T-helper 17 cell (primary cell): Measurements from ENCODE around the gene CCNB1IP1. TPM values are rescaled to one million over a fixed set of nuclear protein-coding genes. Genes with fewer than 3 reads are reported as not detected.
"Not testable (repeated sequence)": the region's sequence is repeated elsewhere in the genome, so short reads cannot be mapped to it uniquely, and the experiment has no call there.

Experiments used
- ATAC-seq: fragments of 150-1000 bp; cut with Tn5 transposase; 2 replicates; pipeline ENCODE4 v1.10.0; 2021; ENCODE audit warnings: mild to moderate bottlenecking, moderate library complexity
- DNase-seq, 3 donors: peaks; one replicate each; pipeline versions ENCODE4 v3.0.0 to v3.0.0-alpha.2; 2020 to 2021
- H3K9me3 ChIP-seq: one replicate; pipeline ENCODE4 v1.7.0; 2013; ENCODE audit warnings: low read length, mild to moderate bottlenecking; ENCODE audit not compliant: control insufficient read depth, poor library complexity, severe bottlenecking
- H3K27ac Mint-ChIP-seq: one replicate; pipeline ENCODE4 v1.8.0; 2022; ENCODE audit warnings: mild to moderate bottlenecking, moderate library complexity, mixed read lengths
- H3K27me3 Mint-ChIP-seq: one replicate; pipeline ENCODE4 v1.8.0; 2022; ENCODE audit warnings: mixed read lengths
- H3K36me3 Mint-ChIP-seq: one replicate; pipeline ENCODE4 v1.8.0; 2022; ENCODE audit warnings: low read depth, mixed read lengths
- H3K4me1 Mint-ChIP-seq: one replicate; pipeline ENCODE4 v1.8.0; 2022; ENCODE audit warnings: mild to moderate bottlenecking, mixed read lengths
- H3K4me3 Mint-ChIP-seq: one replicate; pipeline ENCODE4 v1.8.0; 2022; ENCODE audit warnings: mild to moderate bottlenecking, moderate library complexity, mixed read lengths
- total RNA-seq, 4 donors: library from RNA in 2 of 4; stranded (reverse) in 2 of 4; gene quantifications; one replicate each; pipeline ENCODE4 v1.2.3 and lab custom pipeline; 2022 to 2026

CCNB1IP1 gene
- total RNA-seq, 2 donors from 2014 or later: 20.2 to 26.3 TPM

GRCh38 chr14:20264361-20264760 is 68.7 kb downstream of the CCNB1IP1 start:
- H3K27ac Mint-ChIP-seq, H3K36me3 Mint-ChIP-seq, H3K4me1 Mint-ChIP-seq, H3K27me3 Mint-ChIP-seq, H3K9me3 ChIP-seq, DNase-seq, H3K4me3 Mint-ChIP-seq, ATAC-seq: not testable (repeated sequence)

- no peak for DNase-seq
- Mint-ChIP-seq H3K36me3 (no peaks in the 10 kb centered on the region), H3K4me3 (no peak overlapping the region), H3K4me1 (no peaks in the 10 kb centered on the region), H3K27me3 (no peaks in the 10 kb centered on the region), H3K27ac (no peak overlapping the region)
- H3K9me3 ChIP-seq: no peaks in the 10 kb centered on the region
- no peak for ATAC-seq
Observed at GRCh38 chr14:20262642-20263128, 70.4 kb downstream of the CCNB1IP1 start.

Other genes with a start within 250 kb of the CCNB1IP1 start
- gene OR4K17, start 222.5 kb downstream of the CCNB1IP1 start, total RNA-seq: not detected
- not detected for gene OR4N5, start 194.5 kb downstream of the CCNB1IP1 start, total RNA-seq
- gene OR11G2, start 142.4 kb downstream of the CCNB1IP1 start, total RNA-seq: not detected
- not detected for gene OR11H6, start 109.6 kb downstream of the CCNB1IP1 start, total RNA-seq
- gene OR11H7, start 104.3 kb downstream of the CCNB1IP1 start, total RNA-seq: not detected
- not detected for gene OR11H4, start 94.0 kb downstream of the CCNB1IP1 start, total RNA-seq
- 10 to 100 TPM; 16.5 TPM for gene TTC5, start 27.3 kb downstream of the CCNB1IP1 start, total RNA-seq
- 10 to 100 TPM; 18.1 to 22.3 TPM for gene PARP2, start 10.4 kb upstream of the CCNB1IP1 start, total RNA-seq
- 10 to 100 TPM; 36.9 to 43.9 TPM for gene TEP1, start 80.2 kb upstream of the CCNB1IP1 start, total RNA-seq
- under 1 TPM; 0.39 to 0.47 TPM for gene KLHL33, start 102.9 kb upstream of the CCNB1IP1 start, total RNA-seq
- gene OSGEP, start 121.5 kb upstream of the CCNB1IP1 start, total RNA-seq: 10 to 100 TPM; 48.9 to 55.3 TPM
- 100 to 1,000 TPM in 1 of 2 donors, 10 to 100 TPM in 1; 89.6 to 113 TPM for gene APEX1, start 121.9 kb upstream of the CCNB1IP1 start, total RNA-seq
- 10 to 100 TPM; 58.5 to 58.9 TPM for gene PIP4P1, start 128.2 kb upstream of the CCNB1IP1 start, total RNA-seq
- 100 to 1,000 TPM in 1 of 2 donors, 10 to 100 TPM in 1; 79.8 to 127 TPM for gene PNP, start 136.1 kb upstream of the CCNB1IP1 start, total RNA-seq
- under 1 TPM; 0.47 TPM for gene RNASE10, start 172.3 kb upstream of the CCNB1IP1 start, total RNA-seq
- gene RNASE9, start 227.8 kb upstream of the CCNB1IP1 start, total RNA-seq: not detected